ENCODE results near the gene MINDY4.

MINDY4 gene

GRCh38 chr7:30914596-30914995 is 143.4 kb downstream of the MINDY4 start:
- no peaks in the 10 kb centered on the region for H3K9me2 ChIP-seq (replicated peaks; ENCODE audit: control insufficient read depth, low read length)
- peaks cover 3% of the 10 kb centered on the region; the same call in 1 of the 2 replicates for H3K4me1 ChIP-seq (ENCODE audit: control insufficient read depth, low read length)
- no peaks in the 10 kb centered on the region for H3K79me2 ChIP-seq (ENCODE audit: control insufficient read depth, low read length)
- H3K4me2 ChIP-seq (ENCODE audit: low read length), result no peak overlapping the region
- H3K27me3 ChIP-seq (ENCODE audit: control insufficient read depth, low read length), result no peaks in the 10 kb centered on the region
- H3K36me3 ChIP-seq (ENCODE audit: control insufficient read depth, low read length), result no peaks in the 10 kb centered on the region
- H4K20me1 ChIP-seq (ENCODE audit: control insufficient read depth, insufficient read depth, low read depth, low read length), result no peaks in the 10 kb centered on the region
- no peaks in the 10 kb centered on the region for H3F3A ChIP-seq (ENCODE audit: control insufficient read depth, insufficient read depth)
- no peaks in the 10 kb centered on the region for H3K9me3 ChIP-seq (ENCODE audit: control insufficient read depth, insufficient read depth, low read length)
- no peak overlapping the region for H3K27ac ChIP-seq (ENCODE audit: low read depth, low read length)
- no peak overlapping the region for H3K4me3 ChIP-seq (ENCODE audit: low read length)
- TF ChIP-seq EZH2phosphoT487 (IDR thresholded peaks at IDR 0.05; ENCODE audit: borderline replicate concordance, low read length) (no peak), CTCF (IDR thresholded peaks at IDR 0.05; ENCODE audit: low read depth, low read length, poor library complexity, severe bottlenecking) (no peak)

- Histone ChIP-seq H3K36me3 (ENCODE audit: control insufficient read depth, low read length) (no peaks in the 10 kb centered on the region), H4K20me1 (ENCODE audit: control insufficient read depth, insufficient read depth, low read depth, low read length) (no peaks in the 10 kb centered on the region), H3K4me1 (ENCODE audit: control insufficient read depth, low read length) (peaks cover 3% of the 10 kb centered on the region; the same call in 1 of the 2 replicates), H3F3A (ENCODE audit: control insufficient read depth, insufficient read depth) (no peaks in the 10 kb centered on the region), H3K79me2 (ENCODE audit: control insufficient read depth, low read length) (no peaks in the 10 kb centered on the region), H3K9me3 (ENCODE audit: control insufficient read depth, insufficient read depth, low read length) (no peaks in the 10 kb centered on the region), H3K4me2 (ENCODE audit: low read length) (no peak overlapping the region), H3K27ac (ENCODE audit: low read depth, low read length) (no peak overlapping the region), H3K9me2 (replicated peaks; ENCODE audit: control insufficient read depth, low read length) (no peaks in the 10 kb centered on the region), H3K4me3 (ENCODE audit: low read length) (no peak overlapping the region), H3K27me3 (ENCODE audit: control insufficient read depth, low read length) (no peaks in the 10 kb centered on the region)
- no peak for TF ChIP-seq EZH2phosphoT487 (IDR thresholded peaks at IDR 0.05; ENCODE audit: borderline replicate concordance, low read length)
- TF ChIP-seq CTCF (IDR thresholded peaks at IDR 0.05; ENCODE audit: low read depth, low read length, poor library complexity, severe bottlenecking), result no peak
Observed at GRCh38 chr7:30915005-30915601, 143.9 kb downstream of the MINDY4 start.

GRCh38 chr7:30915751-30916150 is 144.5 kb downstream of the MINDY4 start:
- Histone ChIP-seq H4K20me1 (ENCODE audit: control insufficient read depth, insufficient read depth, low read depth, low read length) (no peaks in the 10 kb centered on the region), H3K9me2 (replicated peaks; ENCODE audit: control insufficient read depth, low read length) (no peaks in the 10 kb centered on the region), H3K4me1 (ENCODE audit: control insufficient read depth, low read length) (peaks cover 3% of the 10 kb centered on the region; the same call in 1 of the 2 replicates), H3K27ac (ENCODE audit: low read depth, low read length) (no peak overlapping the region), H3K27me3 (ENCODE audit: control insufficient read depth, low read length) (no peaks in the 10 kb centered on the region), H3K79me2 (ENCODE audit: control insufficient read depth, low read length) (no peaks in the 10 kb centered on the region), H3K4me2 (ENCODE audit: low read length) (no peak overlapping the region), H3K4me3 (ENCODE audit: low read length) (no peak overlapping the region), H3F3A (ENCODE audit: control insufficient read depth, insufficient read depth) (no peaks in the 10 kb centered on the region), H3K9me3 (ENCODE audit: control insufficient read depth, insufficient read depth, low read length) (no peaks in the 10 kb centered on the region), H3K36me3 (ENCODE audit: control insufficient read depth, low read length) (no peaks in the 10 kb centered on the region)
- no peak for TF ChIP-seq EZH2phosphoT487 (IDR thresholded peaks at IDR 0.05; ENCODE audit: borderline replicate concordance, low read length)
- TF ChIP-seq CTCF (IDR thresholded peaks at IDR 0.05; ENCODE audit: low read depth, low read length, poor library complexity, severe bottlenecking), result no peak
